Skeletal muscle tissue (tissue), 4 donors: Measurements from ENCODE around the gene CRTAC1. TPM values are rescaled to one million over a fixed set of nuclear protein-coding genes. Genes with fewer than 3 reads are reported as not detected.

Experiments used
- H3K27ac ChIP-seq: one replicate; pipeline ENCODE4 v1.7.0; 2013; ENCODE audit warnings: mild to moderate bottlenecking, low read depth, low read length, inconsistent platforms
- H3K27me3 ChIP-seq, 3 donors: one replicate each; pipeline ENCODE4 v1.7.0; 2013; ENCODE audit warnings: low read length in 3 of 3; ENCODE audit not compliant: control insufficient read depth in 3 of 3, insufficient read depth in 3 of 3
- H3K36me3 ChIP-seq, 3 donors: one replicate each; pipeline ENCODE4 v1.7.0; 2013; ENCODE audit warnings: low read length in 3 of 3; ENCODE audit not compliant: control insufficient read depth in 3 of 3, insufficient read depth in 3 of 3
- H3K4me1 ChIP-seq, 3 donors: one replicate each; pipeline ENCODE4 v1.7.0; 2013; ENCODE audit warnings: low read length in 3 of 3, mild to moderate bottlenecking in 3 of 3; ENCODE audit not compliant: control insufficient read depth in 3 of 3, insufficient read depth in 3 of 3
- H3K4me3 ChIP-seq, 3 donors: one replicate each; pipeline ENCODE4 v1.7.0; 2013; ENCODE audit warnings: low read length in 3 of 3
- H3K9ac ChIP-seq, 3 donors: one replicate each; pipeline ENCODE4 v1.7.0; 2013; ENCODE audit warnings: low read length in 3 of 3, mild to moderate bottlenecking in 3 of 3, moderate library complexity in 2 of 3, low read depth in 1 of 3
- H3K9me3 ChIP-seq, 3 donors: one replicate each; pipeline ENCODE4 v1.7.0; 2013; ENCODE audit warnings: low read length in 3 of 3; ENCODE audit not compliant: control insufficient read depth in 3 of 3
- total RNA-seq: library from RNA; depleted of rRNA; stranded (reverse); fragments of >200 nt; gene quantifications from one replicate; pipeline ENCODE4 v1.2.3, GENCODE V29; 2014
- donor health status: Osteomylitis.

CRTAC1 gene
- total RNA-seq, 1 donor from 2014 or later, result 0.52 TPM

- Histone ChIP-seq H3K9me3 (no peaks in the 10 kb centered on the region), H3K27me3 (peaks cover 5 to 30% (median 15%) of the 10 kb centered on the region in 3 donors), H3K9ac (no peak overlapping the region), H3K36me3 (no peaks in the 10 kb centered on the region), H3K4me1 (no peaks in the 10 kb centered on the region), H3K27ac (no peak overlapping the region), H3K4me3 (no peak overlapping the region)
These were observed 16.6 kb downstream of the CRTAC1 start for GRCh38 chr10:98013776-98014175.

- no peak overlapping the region for H3K4me3 ChIP-seq
- no peaks in the 10 kb centered on the region for H3K36me3 ChIP-seq
- no peak overlapping the region for H3K9ac ChIP-seq
- no peaks in the 10 kb centered on the region for H3K9me3 ChIP-seq
- no peak overlapping the region for H3K27ac ChIP-seq
- H3K27me3 ChIP-seq, result peaks cover 5 to 35% (median 16%) of the 10 kb centered on the region in 3 donors
- no peaks in the 10 kb centered on the region for H3K4me1 ChIP-seq
These were observed 17.3 kb downstream of the CRTAC1 start for GRCh38 chr10:98013122-98013521.

DNA sequence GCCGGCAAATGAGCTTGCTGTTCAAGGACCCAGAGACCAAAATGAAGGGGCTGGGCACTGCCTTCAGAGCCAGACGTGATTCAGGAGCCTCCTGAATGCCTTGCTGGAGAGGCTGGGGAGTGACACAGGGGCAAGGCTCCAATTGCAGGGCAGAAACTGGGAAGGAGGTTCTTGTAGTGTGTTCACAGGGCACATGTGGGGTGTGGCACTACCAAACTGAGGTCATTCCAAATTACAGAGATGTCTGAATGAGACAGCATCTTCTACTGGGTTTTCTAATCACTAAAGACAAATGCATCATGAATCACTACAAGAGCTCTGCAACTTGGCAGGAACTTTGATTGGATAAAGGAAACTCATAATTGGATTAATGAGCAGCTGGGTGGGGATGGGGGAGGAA lies 17.8 kb downstream of the CRTAC1 start:
- H3K9ac ChIP-seq, result no peak overlapping the region
- H3K9me3 ChIP-seq, result no peaks in the 10 kb centered on the region
- H3K27ac ChIP-seq, result no peak overlapping the region
- H3K36me3 ChIP-seq, result no peaks in the 10 kb centered on the region
- peaks cover 9 to 39% (median 20%) of the 10 kb centered on the region in 3 donors for H3K27me3 ChIP-seq
- H3K4me1 ChIP-seq, result no peaks in the 10 kb centered on the region
- no peak overlapping the region for H3K4me3 ChIP-seq

DNA sequence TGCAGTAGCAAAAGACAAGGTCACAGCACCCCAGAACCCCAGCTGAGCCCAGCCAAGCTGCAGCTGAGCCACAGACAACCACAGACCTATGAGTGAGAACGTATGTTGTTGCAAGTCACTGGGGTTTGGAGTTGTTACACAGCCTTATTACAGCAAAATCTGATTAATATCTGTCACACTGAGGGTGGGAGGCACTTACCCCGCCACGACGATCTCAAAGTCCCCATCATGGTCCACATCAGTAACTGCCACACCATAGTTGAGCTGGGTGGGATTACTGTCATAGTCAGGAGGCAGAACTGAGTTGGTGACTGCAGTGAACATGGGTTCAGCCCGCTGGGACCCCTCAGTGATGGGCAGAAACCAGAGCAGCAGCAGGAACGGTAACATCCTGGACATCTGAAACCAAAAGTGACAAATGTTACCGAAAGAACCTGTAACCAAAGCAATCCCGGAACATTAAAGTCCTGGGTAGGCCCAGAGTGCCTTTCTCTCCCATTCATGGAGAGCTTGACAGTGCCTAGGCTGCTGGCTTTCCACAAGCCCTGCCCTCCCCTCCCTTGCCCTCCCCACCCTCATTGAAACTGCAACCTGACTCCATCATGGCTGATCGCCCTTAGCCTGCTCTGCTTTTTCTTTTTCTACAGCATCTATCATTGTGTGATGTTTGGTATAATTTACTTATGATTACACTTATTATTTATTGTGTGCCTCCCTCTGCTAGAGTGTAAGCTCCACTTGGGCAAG lies 19.3 kb downstream of the CRTAC1 start:
- Histone ChIP-seq H3K27ac (no peak overlapping the region), H3K4me1 (no peaks in the 10 kb centered on the region), H3K27me3 (peaks cover 6 to 47% (median 25%) of the 10 kb centered on the region in 3 donors), H3K36me3 (no peaks in the 10 kb centered on the region), H3K9ac (no peak overlapping the region), H3K4me3 (no peak overlapping the region), H3K9me3 (no peaks in the 10 kb centered on the region)

- Histone ChIP-seq H3K4me3 (no peak overlapping the region), H3K27me3 (peaks cover 4 to 29% (median 15%) of the 10 kb centered on the region in 3 donors), H3K9me3 (no peaks in the 10 kb centered on the region), H3K9ac (no peak overlapping the region), H3K36me3 (no peaks in the 10 kb centered on the region), H3K4me1 (no peaks in the 10 kb centered on the region), H3K27ac (no peak overlapping the region)
These were observed 24.2 kb downstream of the CRTAC1 start for GRCh38 chr10:98006266-98006665.

DNA sequence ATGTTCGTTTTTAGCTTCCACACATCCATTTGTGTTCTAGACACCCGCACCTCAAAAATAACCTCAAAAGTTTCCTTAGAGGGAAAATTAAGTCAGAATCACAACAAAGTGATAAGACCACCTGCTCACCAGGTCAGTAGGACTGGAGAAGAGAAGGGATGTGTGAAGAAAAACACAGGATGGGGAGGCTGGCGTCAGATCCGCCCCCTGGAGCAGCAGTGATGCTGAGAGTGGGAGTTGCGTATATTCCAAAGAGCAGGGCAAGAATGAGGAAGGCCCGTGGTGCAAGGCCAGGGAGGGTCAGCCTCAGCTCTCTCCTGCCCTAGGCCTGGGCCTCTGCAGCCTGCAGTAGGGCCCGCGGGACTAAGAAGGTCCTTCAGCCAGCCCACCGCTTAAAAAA lies 28.7 kb downstream of the CRTAC1 start:
- H3K9me3 ChIP-seq, result peaks cover 0 to 3% (median 0%) of the 10 kb centered on the region in 3 donors
- no peak overlapping the region for H3K9ac ChIP-seq
- peaks cover 0 to 10% (median 5%) of the 10 kb centered on the region in 3 donors for H3K27me3 ChIP-seq
- H3K36me3 ChIP-seq, result no peaks in the 10 kb centered on the region
- no peak overlapping the region for H3K4me3 ChIP-seq
- no peaks in the 10 kb centered on the region for H3K4me1 ChIP-seq
- H3K27ac ChIP-seq, result no peak overlapping the region

DNA sequence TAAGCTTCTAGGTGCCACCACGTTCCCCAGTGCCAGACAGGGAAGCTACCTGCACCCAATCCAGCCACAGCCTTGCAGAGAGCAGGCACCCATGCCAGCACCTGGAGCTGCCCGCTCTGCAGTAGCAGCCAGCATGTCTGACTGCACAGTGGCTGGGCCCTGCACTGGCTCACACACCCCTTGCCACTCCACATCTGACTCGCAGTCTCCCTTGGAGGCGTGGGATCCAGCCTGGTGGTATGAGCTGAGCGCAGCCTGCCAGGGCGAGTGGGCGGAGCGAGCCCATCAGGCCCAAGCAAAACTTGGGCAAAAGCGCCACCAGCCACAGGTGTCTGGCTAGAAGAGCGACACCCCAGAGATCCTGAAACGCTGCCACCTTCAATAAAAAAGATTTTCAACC lies 30.1 kb downstream of the CRTAC1 start:
- Histone ChIP-seq H3K9me3 (peaks cover 0 to 3% (median 0%) of the 10 kb centered on the region in 3 donors), H3K27ac (no peak overlapping the region), H3K36me3 (no peaks in the 10 kb centered on the region), H3K9ac (no peak overlapping the region), H3K4me1 (no peaks in the 10 kb centered on the region), H3K4me3 (no peak overlapping the region), H3K27me3 (peaks cover 0 to 2% (median 0%) of the 10 kb centered on the region in 3 donors)

DNA sequence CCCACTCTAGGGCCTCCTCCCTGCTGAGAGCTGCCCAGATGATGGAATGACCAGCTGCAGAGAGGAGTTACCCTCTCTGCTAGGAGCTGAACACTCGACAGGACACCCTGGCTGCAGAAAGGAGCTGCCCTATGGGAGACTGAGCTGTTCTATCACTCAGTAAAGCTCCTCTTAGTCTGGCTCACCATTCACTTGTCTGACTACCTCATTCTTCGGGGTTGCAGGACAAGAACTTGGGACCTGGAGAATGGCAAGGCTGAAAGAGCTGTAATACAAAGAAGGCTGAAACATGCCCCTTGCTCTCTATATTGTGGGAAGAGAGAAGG lies 30.5 kb downstream of the CRTAC1 start:
- no peaks in the 10 kb centered on the region for H3K36me3 ChIP-seq
- H3K27me3 ChIP-seq, result peaks cover 0 to 2% (median 0%) of the 10 kb centered on the region in 3 donors
- H3K4me3 ChIP-seq, result no peak overlapping the region
- H3K27ac ChIP-seq, result no peak overlapping the region
- no peaks in the 10 kb centered on the region for H3K4me1 ChIP-seq
- peaks cover 0 to 3% (median 0%) of the 10 kb centered on the region in 3 donors for H3K9me3 ChIP-seq
- no peak overlapping the region for H3K9ac ChIP-seq

DNA sequence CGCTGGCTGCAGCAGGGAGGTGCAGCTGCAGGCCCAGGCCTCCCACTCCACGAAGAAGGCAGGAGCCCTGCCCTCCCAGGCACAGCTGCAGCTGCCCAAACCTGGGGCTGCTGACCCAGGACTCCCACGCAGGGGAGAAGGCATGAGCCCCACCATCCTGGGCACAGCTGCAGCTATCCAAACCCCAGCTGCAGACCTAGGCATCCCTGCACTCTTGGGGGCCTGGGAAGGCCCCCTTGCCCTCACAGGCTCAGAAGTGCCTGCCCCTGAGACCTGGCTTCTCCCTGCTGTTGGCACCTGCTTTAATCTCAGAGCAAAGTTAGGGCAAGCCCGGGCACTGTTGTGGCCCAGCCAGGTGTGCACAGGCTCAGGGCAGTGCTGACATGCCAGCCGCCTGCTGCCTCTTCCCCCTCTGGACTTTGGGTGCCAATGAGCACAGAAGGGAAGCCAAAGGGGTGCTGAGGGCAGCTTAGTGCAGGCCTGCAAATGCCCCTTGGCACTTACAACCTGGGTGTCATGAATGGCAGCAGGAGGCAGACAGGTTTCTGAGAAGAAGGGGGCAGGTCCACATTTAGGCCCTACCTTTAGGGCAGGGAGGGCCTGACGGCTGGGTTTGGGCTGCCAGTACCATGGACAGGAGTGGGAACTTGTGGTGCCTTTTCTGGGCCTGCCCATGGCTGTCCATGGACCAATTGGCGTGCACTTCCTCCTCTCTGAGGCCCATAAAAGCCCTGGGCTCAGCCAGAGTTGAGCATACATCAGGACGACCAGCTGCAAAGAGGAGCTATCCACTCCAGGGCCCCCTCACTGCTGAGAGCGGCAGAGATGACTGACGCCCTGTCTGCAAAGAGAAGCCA lies 31.1 kb downstream of the CRTAC1 start:
- Histone ChIP-seq H3K27ac (no peak overlapping the region), H3K4me1 (no peaks in the 10 kb centered on the region), H3K9ac (no peak overlapping the region), H3K27me3 (peaks cover 0 to 2% (median 0%) of the 10 kb centered on the region in 3 donors), H3K9me3 (peaks cover 0 to 3% (median 0%) of the 10 kb centered on the region in 3 donors), H3K4me3 (no peak overlapping the region), H3K36me3 (no peaks in the 10 kb centered on the region)

DNA sequence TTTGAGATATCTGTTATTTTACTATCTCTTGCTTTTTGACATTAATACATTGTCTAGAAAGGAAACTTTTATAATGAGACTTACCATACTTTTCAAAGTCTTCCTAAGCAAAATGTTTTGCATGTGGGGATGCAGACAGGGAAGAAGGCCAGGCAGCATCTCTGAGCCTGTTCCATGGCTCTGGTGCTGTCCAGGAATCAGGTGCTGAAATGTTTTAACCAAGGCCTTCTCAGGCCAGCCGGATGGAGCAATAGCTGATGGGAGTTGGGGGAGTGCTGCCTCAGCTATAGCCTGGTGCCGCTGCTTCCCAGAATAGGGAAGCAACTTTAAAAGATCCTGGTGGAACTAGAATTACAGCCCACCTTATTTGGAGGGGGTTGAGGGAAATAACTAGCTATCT lies 38.5 kb downstream of the CRTAC1 start:
- no peak overlapping the region for H3K9ac ChIP-seq
- H3K4me3 ChIP-seq, result no peak overlapping the region
- H3K9me3 ChIP-seq, result peaks cover 0 to 2% (median 0%) of the 10 kb centered on the region in 3 donors
- H3K27me3 ChIP-seq, result peaks cover 0 to 5% (median 4%) of the 10 kb centered on the region in 3 donors
- H3K27ac ChIP-seq, result no peak overlapping the region
- H3K36me3 ChIP-seq, result no peaks in the 10 kb centered on the region
- no peaks in the 10 kb centered on the region for H3K4me1 ChIP-seq
